DND-41 (cell line): ENCODE results near the gene CPT1C.

Source experiments
- ATAC-seq: fragments of 200-7000 bp; cut with Tn5 transposase; 3 replicates; pipeline ENCODE4 v1.9.1; 2021; ENCODE audit warnings: low read depth; ENCODE audit not compliant: insufficient read depth
- DNase-seq: peaks from one replicate; pipeline ENCODE4 v3.0.0-alpha.2; 2020
- H2AFZ ChIP-seq: 2 replicates; pipeline ENCODE4 v1.6.0; 2012; ENCODE audit warnings: low read depth, low read length
- H3K27ac ChIP-seq: 2 replicates; pipeline ENCODE4 v1.5.1; 2012; ENCODE audit warnings: low read length, inconsistent platforms
- H3K27me3 ChIP-seq: fragments of 200-600 bp; sonication (generic); 2 replicates; pipeline ENCODE4 v1.6.0; 2012; ENCODE audit warnings: low read length, mild to moderate bottlenecking, inconsistent platforms; ENCODE audit not compliant: insufficient read depth, poor library complexity
- H3K36me3 ChIP-seq: 2 replicates; pipeline ENCODE4 v1.5.1; 2012; ENCODE audit warnings: low read length, inconsistent platforms; ENCODE audit not compliant: insufficient read depth
- H3K4me1 ChIP-seq: 2 replicates; pipeline ENCODE4 v1.5.1; 2012; ENCODE audit warnings: mild to moderate bottlenecking, low read length; ENCODE audit not compliant: insufficient read depth
- H3K4me2 ChIP-seq: 2 replicates; pipeline ENCODE4 v1.6.0; 2012; ENCODE audit warnings: mild to moderate bottlenecking, moderate library complexity, low read length, inconsistent platforms; ENCODE audit not compliant: insufficient read depth
- H3K4me3 ChIP-seq, 2 experiments: fragments of 200-600 bp in 1 of 2; shearing (Covaris generic) in 1 of 2; 2 replicates each; pipeline ENCODE4 v1.5.1; 2012 to 2016; ENCODE audit warnings: inconsistent platforms in 2 of 2, low read length in 2 of 2, mild to moderate bottlenecking in 2 of 2, low read depth in 1 of 2, moderate library complexity in 1 of 2
- H3K79me2 ChIP-seq: 2 replicates; pipeline ENCODE4 v1.6.0; 2012; ENCODE audit warnings: low read length, inconsistent platforms; ENCODE audit not compliant: insufficient read depth
- H3K9ac ChIP-seq: 2 replicates; pipeline ENCODE4 v1.6.0; 2012; ENCODE audit warnings: low read depth, mild to moderate bottlenecking, inconsistent platforms, low read length, moderate library complexity
- H3K9me3 ChIP-seq: 2 replicates; pipeline ENCODE4 v1.5.1; 2012; ENCODE audit warnings: low read length, moderate library complexity, mild to moderate bottlenecking, inconsistent platforms; ENCODE audit not compliant: insufficient read depth, severe bottlenecking
- H4K20me1 ChIP-seq: 2 replicates; pipeline ENCODE4 v1.6.0; 2012; ENCODE audit warnings: low read length; ENCODE audit not compliant: insufficient read depth
- EZH2 ChIP-seq: IDR thresholded peaks from 3 replicates; pipeline ENCODE4 v1.6.1; 2012; ENCODE audit warnings: borderline replicate concordance, low read depth, mild to moderate bottlenecking, moderate library complexity, low read length, inconsistent platforms; ENCODE audit not compliant: severe bottlenecking
- TF ChIP-seq, protein P1 (sequence below): IDR thresholded peaks from 2 replicates; pipeline ENCODE4 v1.5.1; 2012; ENCODE audit warnings: borderline replicate concordance, low read length, moderate library complexity, mild to moderate bottlenecking; ENCODE audit not compliant: poor library complexity, severe bottlenecking; ENCODE audit errors: extremely low read depth

CPT1C gene

DNA sequence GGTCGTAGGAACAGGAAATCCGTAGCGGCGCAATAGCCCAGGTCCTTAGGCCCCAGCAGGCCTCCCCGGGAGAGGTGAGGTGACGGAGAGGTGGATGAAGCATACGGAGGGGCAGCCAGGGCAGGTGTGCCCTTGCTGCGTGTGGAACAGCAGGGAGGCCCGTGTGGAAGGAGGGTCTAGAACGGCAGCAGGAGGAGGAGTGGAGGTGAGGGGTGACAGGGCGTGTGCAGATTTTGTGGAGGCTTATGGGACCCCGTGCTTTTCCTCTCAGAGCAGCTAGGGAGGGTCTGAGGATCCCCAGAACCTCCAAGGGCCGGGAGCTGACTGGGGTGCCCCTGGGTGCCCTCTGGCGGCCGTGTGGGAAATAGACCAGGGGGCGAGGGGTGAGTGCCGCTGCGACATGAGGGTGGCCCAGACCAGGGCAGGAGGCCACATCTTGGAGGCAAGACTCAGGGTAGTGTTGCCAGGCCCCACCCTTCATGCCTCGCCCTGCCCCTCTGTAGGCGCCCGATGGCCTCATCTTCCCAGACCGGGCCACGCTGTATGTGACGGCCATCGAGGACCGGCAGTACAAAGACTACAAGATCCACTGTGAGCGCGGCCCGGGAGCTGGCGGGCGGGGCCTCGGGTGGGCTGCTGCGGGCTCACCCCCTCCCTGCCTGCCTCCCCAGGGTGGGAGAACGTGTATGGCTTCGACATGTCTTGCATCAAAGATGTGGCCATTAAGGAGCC lies 6.5 kb upstream of the CPT1C start:
- peaks cover 17% of the 10 kb centered on the region for H3K4me1 ChIP-seq
- H3K27ac ChIP-seq: no peak overlapping the region
- H3K9me3 ChIP-seq: no peaks in the 10 kb centered on the region
- no peak overlapping the region for H3K4me2 ChIP-seq
- H4K20me1 ChIP-seq: peaks cover 80% of the 10 kb centered on the region
- no peak overlapping the region for H2AFZ ChIP-seq
- peaks cover 40% of the 10 kb centered on the region for H3K79me2 ChIP-seq
- DNase-seq (no peak), ATAC-seq (peak; percentile 34; the same call in 2 of the 3 replicates)
- TF ChIP-seq EZH2: no peak
- TF ChIP-seq, protein P1, sequence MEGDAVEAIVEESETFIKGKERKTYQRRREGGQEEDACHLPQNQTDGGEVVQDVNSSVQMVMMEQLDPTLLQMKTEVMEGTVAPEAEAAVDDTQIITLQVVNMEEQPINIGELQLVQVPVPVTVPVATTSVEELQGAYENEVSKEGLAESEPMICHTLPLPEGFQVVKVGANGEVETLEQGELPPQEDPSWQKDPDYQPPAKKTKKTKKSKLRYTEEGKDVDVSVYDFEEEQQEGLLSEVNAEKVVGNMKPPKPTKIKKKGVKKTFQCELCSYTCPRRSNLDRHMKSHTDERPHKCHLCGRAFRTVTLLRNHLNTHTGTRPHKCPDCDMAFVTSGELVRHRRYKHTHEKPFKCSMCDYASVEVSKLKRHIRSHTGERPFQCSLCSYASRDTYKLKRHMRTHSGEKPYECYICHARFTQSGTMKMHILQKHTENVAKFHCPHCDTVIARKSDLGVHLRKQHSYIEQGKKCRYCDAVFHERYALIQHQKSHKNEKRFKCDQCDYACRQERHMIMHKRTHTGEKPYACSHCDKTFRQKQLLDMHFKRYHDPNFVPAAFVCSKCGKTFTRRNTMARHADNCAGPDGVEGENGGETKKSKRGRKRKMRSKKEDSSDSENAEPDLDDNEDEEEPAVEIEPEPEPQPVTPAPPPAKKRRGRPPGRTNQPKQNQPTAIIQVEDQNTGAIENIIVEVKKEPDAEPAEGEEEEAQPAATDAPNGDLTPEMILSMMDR: peak; percentile 56
- no peak overlapping the region for H3K9ac ChIP-seq
- no peaks in the 10 kb centered on the region for H3K27me3 ChIP-seq
- no peak overlapping the region for H3K4me3 ChIP-seq
- peaks cover 91% of the 10 kb centered on the region for H3K36me3 ChIP-seq

DNA sequence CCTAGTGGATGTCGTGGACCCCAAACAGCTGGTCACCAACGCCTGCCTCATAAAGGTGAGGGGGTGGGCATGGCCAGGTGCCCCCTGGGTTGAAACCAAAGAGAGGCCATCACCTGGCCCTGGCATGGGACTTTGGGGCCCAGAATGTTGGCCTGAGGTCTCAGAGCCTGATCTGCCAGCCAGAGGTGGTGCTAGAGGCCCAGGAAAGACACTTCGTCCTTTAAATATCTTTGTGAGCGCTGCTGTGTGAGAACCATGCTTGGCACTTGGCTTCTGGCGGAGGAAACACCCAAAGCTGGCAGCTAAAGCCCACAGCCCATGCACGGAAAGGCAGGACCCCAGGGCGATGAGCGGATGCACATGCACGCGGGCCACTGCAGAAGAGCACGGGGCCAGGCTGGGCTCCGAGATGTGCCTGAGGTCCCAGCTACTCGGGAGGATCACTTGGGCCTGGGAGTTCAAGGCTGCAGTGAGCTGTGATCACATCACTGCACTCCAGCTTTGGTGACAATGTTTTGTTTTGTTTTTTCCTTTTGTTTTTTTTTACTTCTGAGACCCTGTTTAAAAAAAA lies 5.8 kb upstream of the CPT1C start:
- H3K36me3 ChIP-seq: peaks cover 88% of the 10 kb centered on the region
- H3K9ac ChIP-seq: no peak overlapping the region
- no peak overlapping the region for H3K27ac ChIP-seq
- peaks cover 74% of the 10 kb centered on the region for H4K20me1 ChIP-seq
- H3K27me3 ChIP-seq: no peaks in the 10 kb centered on the region
- TF ChIP-seq EZH2: no peak
- TF ChIP-seq, protein P1: no peak
- ATAC-seq (no peak), DNase-seq (no peak)
- H3K4me1 ChIP-seq: peaks cover 10% of the 10 kb centered on the region
- no peak overlapping the region for H3K4me2 ChIP-seq
- H3K9me3 ChIP-seq: no peaks in the 10 kb centered on the region
- H2AFZ ChIP-seq: no peak overlapping the region
- no peak overlapping the region for H3K4me3 ChIP-seq
- peaks cover 33% of the 10 kb centered on the region for H3K79me2 ChIP-seq

DNA sequence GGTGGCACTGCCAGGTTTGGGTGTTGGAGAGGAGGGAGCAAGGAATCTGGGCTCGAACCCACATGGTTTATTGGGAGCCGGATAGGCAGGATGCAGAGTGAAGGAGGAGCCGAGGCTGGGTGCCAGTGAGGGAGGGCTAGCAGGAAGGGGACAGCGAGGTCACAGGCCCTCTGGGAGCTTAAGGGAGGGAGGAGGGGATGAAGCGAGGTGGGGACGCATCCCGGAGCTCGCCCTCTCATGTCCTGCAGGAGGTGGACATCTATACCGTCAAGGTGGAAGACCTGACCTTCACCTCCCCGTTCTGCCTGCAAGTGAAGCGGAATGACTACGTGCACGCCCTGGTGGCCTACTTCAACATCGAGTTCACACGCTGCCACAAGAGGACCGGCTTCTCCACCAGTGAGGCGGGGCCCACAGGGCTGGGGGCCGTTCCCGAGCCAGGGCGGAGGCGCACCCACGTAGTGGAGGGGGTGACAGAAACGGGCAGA lies 5.0 kb upstream of the CPT1C start:
- Histone ChIP-seq H3K27me3 (no peaks in the 10 kb centered on the region), H4K20me1 (peaks cover 67% of the 10 kb centered on the region), H3K4me2 (no peak overlapping the region), H3K4me1 (peaks cover 3% of the 10 kb centered on the region; the same call in 1 of the 2 replicates), H3K27ac (no peak overlapping the region), H3K9ac (no peak overlapping the region), H3K9me3 (no peaks in the 10 kb centered on the region), H3K36me3 (peaks cover 82% of the 10 kb centered on the region), H3K79me2 (peaks cover 25% of the 10 kb centered on the region), H3K4me3 (no peak overlapping the region), H2AFZ (no peak overlapping the region)
- DNase-seq: no peak
- ATAC-seq: no peak
- TF ChIP-seq, protein P1: no peak
- no peak for TF ChIP-seq EZH2
